ENCODE data around the gene TYRO3. TPM values are rescaled to one million over a fixed set of nuclear protein-coding genes. Genes with fewer than 3 reads are reported as not detected.

Gene TYRO3
- polyA plus RNA-seq, 1 of the 3 experiments (the other 2 are of a cell fraction): 8.7 TPM

- Histone ChIP-seq H3K4me3 (ENCODE audit: low read depth in 2 of 2, low read length in 1 of 2) (no peak overlapping the region), H3K79me2 (ENCODE audit: insufficient read depth) (no peaks in the 10 kb centered on the region), H3K9me3 (no peaks in the 10 kb centered on the region), H4K20me1 (ENCODE audit: insufficient read depth) (no peaks in the 10 kb centered on the region), H3K4me2 (no peak overlapping the region), H3K4me1 (ENCODE audit: control insufficient read depth in 1 of 2, insufficient read depth in 2 of 2, low read depth in 1 of 2, low read length in 1 of 2) (peaks cover 0 to 28% of the 10 kb centered on the region in 2 experiments; a peak in 1 of 4 replicates), H3K36me3 (replicated peaks in 1 of 2; ENCODE audit: control insufficient read depth in 1 of 2, insufficient read depth in 2 of 2, low read length in 1 of 2) (no peaks in the 10 kb centered on the region), H2AFZ (ENCODE audit: low read depth) (no peak overlapping the region), H3F3A (replicated peaks; ENCODE audit: insufficient read depth) (peaks cover 5% of the 10 kb centered on the region), H3K27me3 (ENCODE audit: insufficient read depth) (no peaks in the 10 kb centered on the region), H3K27ac (ENCODE audit: low read depth in 2 of 2, low read length in 1 of 2) (peak overlapping the region in 1 of 2 experiments; percentile 76; a peak in 2 of 4 replicates), H3K9ac (no peak overlapping the region), H3K9me2 (no peaks in the 10 kb centered on the region)
- DNase-seq: peak; percentile 88
- CTCF ChIA-PET: interaction anchor here (0.7 to 1.7 kb wide), 5 partner anchors 13 to 248 kb away, joined by 3 to 6 read pairs (median 4); no protein-coding TSS in a partner anchor
- POLR2A ChIA-PET: interaction anchor here (0.6 to 1.4 kb wide), 6 partner anchors 20 to 104 kb away, joined by 3 to 7 read pairs (median 3); partner anchors contain the start of gene RPAP1
- WGBS (ENCODE audit: low lambda C conversion rate): 48% methylated on average over 6 of the region's 7 CpGs
- TF ChIP-seq YY1 (IDR thresholded peaks at IDR 0.05; ENCODE audit: low read depth) (no peak), MXI1 (IDR thresholded peaks at IDR 0.05; ENCODE audit: low read depth, low read length) (peak; percentile 41; the same call in 1 of the 2 replicates), CHD2 (IDR thresholded peaks at IDR 0.05; ENCODE audit: low read length, partially characterized antibody) (peak; percentile 75), MAX (IDR thresholded peaks at IDR 0.05; ENCODE audit: low read depth) (no peak)
These were observed 5.4 kb downstream of the TYRO3 start for GRCh38 chr15:41564286-41564959.

GRCh38 chr15:41564960-41565502 lies 6.0 kb downstream of the TYRO3 start:
- Histone ChIP-seq H3K9me3 (no peaks in the 10 kb centered on the region), H3K4me2 (no peak overlapping the region), H2AFZ (ENCODE audit: low read depth) (no peak overlapping the region), H3K4me3 (ENCODE audit: low read depth in 2 of 2, low read length in 1 of 2) (no peak overlapping the region), H3K36me3 (replicated peaks in 1 of 2; ENCODE audit: control insufficient read depth in 1 of 2, insufficient read depth in 2 of 2, low read length in 1 of 2) (no peaks in the 10 kb centered on the region), H3K27me3 (ENCODE audit: insufficient read depth) (no peaks in the 10 kb centered on the region), H3F3A (replicated peaks; ENCODE audit: insufficient read depth) (peaks cover 2% of the 10 kb centered on the region), H3K27ac (ENCODE audit: low read depth in 2 of 2, low read length in 1 of 2) (peak overlapping the region in 1 of 2 experiments; percentile 76; a peak in 2 of 4 replicates), H4K20me1 (ENCODE audit: insufficient read depth) (no peaks in the 10 kb centered on the region), H3K4me1 (ENCODE audit: control insufficient read depth in 1 of 2, insufficient read depth in 2 of 2, low read depth in 1 of 2, low read length in 1 of 2) (peaks cover 0 to 22% of the 10 kb centered on the region in 2 experiments; a peak in 1 of 4 replicates), H3K9me2 (no peaks in the 10 kb centered on the region), H3K9ac (no peak overlapping the region), H3K79me2 (ENCODE audit: insufficient read depth) (no peaks in the 10 kb centered on the region)
- 90% methylated on average over 2 of the region's 8 CpGs for WGBS (ENCODE audit: low lambda C conversion rate)
- DNase-seq: no peak
- ChIA-PET POLR2A (interaction anchor here (0.6 to 1.0 kb wide), 5 partner anchors 21 to 105 kb away, joined by 3 to 4 read pairs (median 3); partner anchors contain the start of gene RPAP1), CTCF (interaction anchor here (1.5 to 1.7 kb wide), 2 partner anchors 13 to 99 kb away, joined by 4 to 6 read pairs; no protein-coding TSS in a partner anchor)
- no peak for TF ChIP-seq MXI1 (IDR thresholded peaks at IDR 0.05; ENCODE audit: low read depth, low read length)
- TF ChIP-seq GABPA (IDR thresholded peaks at IDR 0.05; ENCODE audit: low read depth): no peak
- TF ChIP-seq ELF1 (IDR thresholded peaks at IDR 0.05): no peak
- TF ChIP-seq USF1 (IDR thresholded peaks at IDR 0.05; ENCODE audit: borderline replicate concordance, low read depth): no peak
- TF ChIP-seq FOSL2 (IDR thresholded peaks at IDR 0.05; ENCODE audit: borderline replicate concordance, low read depth): no peak
- no peak for TF ChIP-seq FOXJ3 (CRISPR knock-in tag; IDR thresholded peaks at IDR 0.05)
- TF ChIP-seq TAF1 (IDR thresholded peaks at IDR 0.05; ENCODE audit: borderline replicate concordance, low read depth, low read length): no peak
- no peak for TF ChIP-seq RFX5 (IDR thresholded peaks at IDR 0.05; ENCODE audit: low read length)
- no peak for TF ChIP-seq PBX3 (IDR thresholded peaks at IDR 0.05)
- no peak for TF ChIP-seq CHD2 (IDR thresholded peaks at IDR 0.05; ENCODE audit: low read length, partially characterized antibody)
- no peak for TF ChIP-seq FOXM1 (IDR thresholded peaks at IDR 0.05; ENCODE audit: low read depth)
- TF ChIP-seq RCOR1 (IDR thresholded peaks at IDR 0.05; ENCODE audit: low read length): no peak
- no peak for TF ChIP-seq POLR2AphosphoS5 (IDR thresholded peaks at IDR 0.05; ENCODE audit: low read depth, low read length)
- TF ChIP-seq SIN3A (IDR thresholded peaks at IDR 0.05; ENCODE audit: borderline replicate concordance, low read depth, low read length): no peak
- TF ChIP-seq SMC3 (IDR thresholded peaks at IDR 0.05; ENCODE audit: low read depth, low read length): no peak
- no peak for TF ChIP-seq ZBTB33 (IDR thresholded peaks at IDR 0.05; ENCODE audit: borderline replicate concordance, low read depth)
- no peak for TF ChIP-seq EZH2phosphoT487 (IDR thresholded peaks at IDR 0.05; ENCODE audit: borderline replicate concordance, low read depth)
- TF ChIP-seq CTCF (IDR thresholded peaks at IDR 0.05): no peak
